Mesenchymal stem cell (in vitro differentiated cells and primary cell): ENCODE measurements around the gene BRAT1.

Source experiments
- DNase-seq: peaks from one replicate; pipeline ENCODE4 v3.0.0-alpha.2; 2013
- H2AFZ ChIP-seq: one replicate; pipeline ENCODE4 v1.6.1; 2013; ENCODE audit warnings: low read depth, mild to moderate bottlenecking, control low read depth, inconsistent platforms, low read length, moderate library complexity
- H2AK5ac ChIP-seq: 2 replicates; pipeline ENCODE4 v1.6.1; 2013; ENCODE audit warnings: low read length, moderate library complexity, mild to moderate bottlenecking, inconsistent platforms; ENCODE audit not compliant: severe bottlenecking
- H2BK120ac ChIP-seq: one replicate; pipeline ENCODE4 v1.6.1; 2013; ENCODE audit warnings: low read depth, mild to moderate bottlenecking, inconsistent platforms, low read length, moderate library complexity
- H2BK12ac ChIP-seq, 2 experiments: one replicate each; pipeline ENCODE4 v1.6.1; 2013; ENCODE audit warnings: inconsistent platforms in 2 of 2, low read length in 2 of 2, mild to moderate bottlenecking in 2 of 2, moderate library complexity in 2 of 2, control low read depth in 1 of 2
- H2BK15ac ChIP-seq: one replicate; pipeline ENCODE4 v1.6.1; 2013; ENCODE audit warnings: mild to moderate bottlenecking, low read depth, inconsistent platforms; ENCODE audit not compliant: poor library complexity, severe bottlenecking
- H2BK5ac ChIP-seq: 2 replicates; pipeline ENCODE4 v1.6.1; 2013; ENCODE audit warnings: low read depth, mild to moderate bottlenecking, low read length, control low read depth, inconsistent platforms; ENCODE audit not compliant: poor library complexity, severe bottlenecking
- H3K14ac ChIP-seq, 2 experiments: one replicate each; pipeline ENCODE4 v1.6.1; 2013; ENCODE audit warnings: inconsistent platforms in 2 of 2, low read length in 2 of 2, control low read depth in 1 of 2, mild to moderate bottlenecking in 1 of 2, moderate library complexity in 1 of 2
- H3K18ac ChIP-seq, 2 experiments: one replicate each; pipeline ENCODE4 v1.6.1; 2013; ENCODE audit warnings: inconsistent platforms in 2 of 2, low read length in 2 of 2, control low read depth in 1 of 2, low read depth in 1 of 2, mild to moderate bottlenecking in 1 of 2
- H3K23ac ChIP-seq, 2 experiments: one replicate each; pipeline ENCODE4 v1.6.1; 2013; ENCODE audit warnings: inconsistent platforms in 2 of 2, low read length in 2 of 2, mild to moderate bottlenecking in 2 of 2, moderate library complexity in 2 of 2, control low read depth in 1 of 2
- H3K27ac ChIP-seq: 2 replicates; pipeline ENCODE4 v1.5.1; 2013; ENCODE audit warnings: mild to moderate bottlenecking, moderate library complexity, low read length, control low read depth, inconsistent platforms; ENCODE audit not compliant: poor library complexity, severe bottlenecking
- H3K27me3 ChIP-seq, 2 experiments: 2 replicates each; pipeline versions ENCODE4 v1.6.1 to v1.7.0; 2013; ENCODE audit warnings: low read length in 2 of 2, mild to moderate bottlenecking in 2 of 2, moderate library complexity in 2 of 2, control low read depth in 1 of 2, inconsistent platforms in 1 of 2; ENCODE audit not compliant: control insufficient read depth in 1 of 2, insufficient read depth in 1 of 2
- H3K36me3 ChIP-seq, 2 experiments: 2 replicates each; pipeline versions ENCODE4 v1.6.1 to v1.7.0; 2013; ENCODE audit warnings: low read length in 2 of 2, control low read depth in 1 of 2, inconsistent platforms in 1 of 2, low read depth in 1 of 2, mild to moderate bottlenecking in 1 of 2; ENCODE audit not compliant: insufficient read depth in 2 of 2, control insufficient read depth in 1 of 2
- H3K4ac ChIP-seq, 2 experiments: one replicate each; pipeline ENCODE4 v1.6.1; 2013; ENCODE audit warnings: inconsistent platforms in 2 of 2, low read length in 2 of 2, mild to moderate bottlenecking in 2 of 2, moderate library complexity in 2 of 2, control low read depth in 1 of 2, low read depth in 1 of 2
- H3K4me1 ChIP-seq: 2 replicates; pipeline ENCODE4 v1.6.1; 2013; ENCODE audit warnings: low read depth, low read length, control low read depth; ENCODE audit not compliant: control insufficient read depth, insufficient read depth
- H3K4me2 ChIP-seq: 2 replicates; pipeline ENCODE4 v1.6.1; 2013; ENCODE audit warnings: low read length, mild to moderate bottlenecking, inconsistent platforms; ENCODE audit not compliant: poor library complexity, severe bottlenecking
- H3K4me3 ChIP-seq, 2 experiments: 2 replicates each; pipeline versions ENCODE4 v1.5.1 to v1.7.0; 2013; ENCODE audit warnings: low read length in 2 of 2, mild to moderate bottlenecking in 2 of 2, control low read depth in 1 of 2, low read depth in 1 of 2; ENCODE audit not compliant: insufficient read depth in 1 of 2
- H3K79me1 ChIP-seq: replicated peaks from 2 replicates; pipeline ENCODE4 v1.6.1; 2013; ENCODE audit warnings: mild to moderate bottlenecking, control low read depth, low read length, inconsistent platforms; ENCODE audit not compliant: poor library complexity, severe bottlenecking
- H3K9ac ChIP-seq: 2 replicates; pipeline ENCODE4 v1.7.0; 2013; ENCODE audit warnings: mild to moderate bottlenecking, low read length, moderate library complexity
- H3K9me3 ChIP-seq: 2 replicates; pipeline ENCODE4 v1.7.0; 2013; ENCODE audit warnings: mild to moderate bottlenecking, low read length; ENCODE audit not compliant: control insufficient read depth
- H4K8ac ChIP-seq: one replicate; pipeline ENCODE4 v1.6.1; 2013; ENCODE audit warnings: inconsistent platforms, mild to moderate bottlenecking, low read length, moderate library complexity
- H4K91ac ChIP-seq: one replicate; pipeline ENCODE4 v1.6.1; 2013; ENCODE audit warnings: mild to moderate bottlenecking, low read length, inconsistent platforms
- WGBS: methylation state at CpG from one replicate; pipeline ENCODE4 v1.1.7; 2013; ENCODE audit warnings: mixed read lengths; 5-methylcytosine and 5-hydroxymethylcytosine counted together

The BRAT1 gene

DNA sequence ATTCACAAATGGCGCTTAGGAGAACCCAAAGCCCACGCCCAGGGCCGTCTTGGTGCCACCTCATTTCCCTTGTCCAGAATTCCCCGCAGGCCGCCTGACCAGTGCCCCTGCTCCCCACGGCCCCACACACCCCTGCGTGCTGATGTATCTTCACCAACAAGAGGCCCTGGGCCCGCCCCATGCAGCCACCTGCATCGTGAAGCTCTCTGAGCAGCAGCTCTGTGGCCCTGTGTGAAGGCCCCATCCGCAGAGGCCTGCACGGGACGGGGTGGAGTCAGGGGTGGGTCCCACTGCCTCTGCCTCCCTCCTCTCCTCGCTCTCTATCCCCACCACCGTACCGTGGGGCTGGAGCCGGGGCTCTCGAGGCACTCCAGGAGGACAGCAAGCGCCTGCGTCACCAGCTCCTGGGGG, 14.7 kb downstream of the BRAT1 start:
- 95% methylated on average over 19 of the region's 19 CpGs for WGBS
- Histone ChIP-seq H3K79me1 (peaks cover 1% of the 10 kb centered on the region), H3K4ac (no peak overlapping the region), H3K27ac (no peak overlapping the region), H2AFZ (no peak overlapping the region), H2BK12ac (no peak overlapping the region), H2BK120ac (no peak overlapping the region), H3K4me2 (no peak overlapping the region), H4K8ac (no peak overlapping the region), H2AK5ac (no peak overlapping the region), H4K91ac (no peak overlapping the region), H3K4me3 (no peak overlapping the region), H3K36me3 (peaks cover 51 to 74% of the 10 kb centered on the region in 2 experiments), H3K18ac (no peak overlapping the region), H3K4me1 (peaks cover 7% of the 10 kb centered on the region), H2BK5ac (no peak overlapping the region), H3K27me3 (no peaks in the 10 kb centered on the region), H3K14ac (no peak overlapping the region), H2BK15ac (no peak overlapping the region), H3K9me3 (no peaks in the 10 kb centered on the region), H3K9ac (no peak overlapping the region), H3K23ac (no peak overlapping the region)
- no peak for DNase-seq

DNA sequence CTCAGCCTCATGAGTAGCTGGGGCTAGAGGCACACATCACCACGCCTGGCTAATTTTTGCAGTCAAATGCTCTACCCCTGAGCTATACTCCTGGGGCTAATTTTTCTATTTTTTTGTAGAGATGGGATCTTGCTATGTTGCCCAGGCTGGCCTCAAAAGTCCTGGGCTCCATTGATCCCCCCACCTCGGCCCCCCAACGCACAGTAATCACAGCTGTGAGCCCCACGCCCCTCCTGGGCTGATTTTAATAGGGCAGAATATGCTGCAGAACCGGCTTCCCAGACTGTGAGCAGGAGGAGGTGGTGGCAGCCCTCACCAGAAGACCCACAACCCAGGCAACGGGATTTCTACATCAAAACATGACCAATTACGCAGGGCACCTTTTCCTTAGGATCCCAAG, 15.2 kb downstream of the BRAT1 start:
- Histone ChIP-seq H2AK5ac (no peak overlapping the region), H2BK120ac (no peak overlapping the region), H3K23ac (no peak overlapping the region), H4K8ac (no peak overlapping the region), H3K36me3 (peaks cover 49 to 71% of the 10 kb centered on the region in 2 experiments), H2BK15ac (no peak overlapping the region), H3K4ac (no peak overlapping the region), H2BK12ac (no peak overlapping the region), H3K79me1 (peaks cover 1% of the 10 kb centered on the region), H3K9me3 (no peaks in the 10 kb centered on the region), H3K27ac (no peak overlapping the region), H2AFZ (no peak overlapping the region), H3K4me3 (no peak overlapping the region), H3K4me2 (no peak overlapping the region), H3K14ac (no peak overlapping the region), H3K9ac (no peak overlapping the region), H4K91ac (no peak overlapping the region), H2BK5ac (no peak overlapping the region), H3K18ac (no peak overlapping the region), H3K4me1 (peaks cover 7% of the 10 kb centered on the region), H3K27me3 (no peaks in the 10 kb centered on the region)
- DNase-seq, result no peak
- WGBS, result 96% methylated on average over 6 of the region's 7 CpGs

DNA sequence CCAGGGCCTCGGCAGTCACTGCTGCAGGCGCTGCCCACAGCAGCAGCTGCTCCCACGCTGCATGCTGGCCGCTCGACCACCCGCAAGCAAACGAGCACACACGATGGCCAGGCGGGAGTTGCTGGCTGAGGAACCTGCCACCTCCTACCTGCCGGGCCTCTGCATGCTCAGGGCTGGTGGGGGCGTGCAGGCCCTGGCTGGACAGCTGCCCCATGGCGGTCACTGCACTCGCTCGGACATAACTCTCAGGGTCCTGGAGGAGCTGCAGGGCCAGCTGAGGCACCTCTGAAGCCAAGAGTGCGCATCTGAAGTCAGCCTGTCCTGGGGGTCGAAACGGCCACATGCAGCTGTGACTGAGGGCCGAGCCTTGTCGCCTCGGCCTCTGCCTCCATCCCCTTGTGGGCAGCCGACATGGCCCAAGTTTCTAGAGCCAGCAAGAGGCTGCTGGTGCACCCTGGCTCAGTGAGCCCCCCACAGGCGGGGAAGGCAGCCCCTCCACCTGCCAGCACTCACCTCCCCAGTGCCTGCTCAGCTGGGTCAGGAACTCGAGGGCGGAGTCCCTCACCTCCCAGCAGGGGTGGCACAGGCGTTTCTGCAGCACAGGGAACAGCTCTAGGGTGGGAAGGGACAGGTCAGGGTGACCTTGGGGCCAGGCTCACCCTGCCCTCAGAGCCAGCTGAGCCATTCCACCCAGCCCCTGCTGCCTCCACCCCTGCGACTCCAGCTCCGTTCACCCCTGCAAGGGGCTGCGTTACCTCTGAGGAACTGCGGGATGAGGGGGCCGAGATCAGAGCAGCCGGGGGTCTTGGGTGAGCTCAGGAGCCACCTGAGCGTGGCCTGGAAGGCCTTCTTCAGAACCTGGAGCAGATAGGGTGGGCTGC, 16.1 kb downstream of the BRAT1 start:
- no peak for DNase-seq
- Histone ChIP-seq H3K9ac (no peak overlapping the region), H3K14ac (no peak overlapping the region), H4K91ac (no peak overlapping the region), H3K4me2 (no peak overlapping the region), H2BK12ac (no peak overlapping the region), H2AK5ac (no peak overlapping the region), H3K9me3 (no peaks in the 10 kb centered on the region), H2BK15ac (no peak overlapping the region), H3K23ac (no peak overlapping the region), H3K4me1 (peaks cover 7% of the 10 kb centered on the region), H4K8ac (no peak overlapping the region), H3K27ac (no peak overlapping the region), H2BK5ac (no peak overlapping the region), H3K18ac (no peak overlapping the region), H2BK120ac (no peak overlapping the region), H3K27me3 (no peaks in the 10 kb centered on the region), H2AFZ (no peak overlapping the region), H3K4me3 (no peak overlapping the region), H3K4ac (no peak overlapping the region), H3K79me1 (peaks cover 1% of the 10 kb centered on the region), H3K36me3 (peaks cover 42 to 64% of the 10 kb centered on the region in 2 experiments)
- 94% methylated on average over 30 of the region's 32 CpGs for WGBS

DNA sequence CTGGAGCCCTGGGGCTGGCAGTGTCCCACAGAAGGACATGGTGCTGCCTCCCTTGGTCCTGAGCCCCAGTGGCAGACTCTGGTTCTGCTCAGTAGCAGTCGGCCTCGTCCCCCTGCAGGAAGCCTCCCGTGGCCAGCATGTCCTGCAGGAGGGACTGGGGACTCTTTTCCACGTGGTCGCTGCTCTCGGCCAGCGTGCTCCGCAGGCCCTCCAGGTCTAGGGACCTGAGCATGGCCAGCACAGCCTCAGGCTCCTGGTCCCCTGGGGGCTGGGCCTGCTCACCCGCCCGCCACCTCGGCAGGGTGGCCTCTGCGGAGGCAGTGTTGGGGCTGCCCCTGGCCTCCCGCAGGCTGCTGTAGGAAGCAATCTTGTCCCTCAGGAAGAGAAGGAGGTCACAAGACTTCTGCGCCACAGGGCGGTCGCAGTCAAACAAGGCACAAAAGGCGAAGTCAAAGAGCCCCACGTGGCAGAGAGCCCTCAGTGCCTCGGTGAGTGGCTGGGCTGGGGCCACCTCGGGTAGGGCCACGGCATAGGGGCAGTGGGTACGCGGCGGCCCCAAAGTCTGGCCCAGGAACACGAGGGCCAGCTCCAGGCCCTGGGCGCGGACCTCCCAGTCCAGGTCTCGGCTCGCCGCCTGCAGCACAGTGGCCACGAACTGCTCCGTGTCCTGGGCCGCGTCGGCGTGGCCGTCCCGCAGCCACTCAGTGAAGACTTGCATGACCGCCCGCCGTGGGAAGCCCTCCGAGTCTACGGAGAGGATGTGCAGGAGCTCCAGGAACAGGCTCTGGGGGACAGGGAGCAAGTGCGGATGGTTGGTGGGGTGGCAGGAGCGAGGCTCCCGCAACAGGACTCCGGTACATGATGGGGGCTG, 17.1 kb downstream of the BRAT1 start:
- no peak overlapping the region for H4K8ac ChIP-seq
- peaks cover 34 to 55% of the 10 kb centered on the region in 2 experiments for H3K36me3 ChIP-seq
- no peak overlapping the region for H3K23ac ChIP-seq
- DNase-seq, result no peak
- whole genome bisulfite sequencing, result 96% methylated on average over 47 of the region's 47 CpGs
- no peak overlapping the region for H3K4me2 ChIP-seq
- no peak overlapping the region for H3K4me3 ChIP-seq
- no peak overlapping the region for H3K9ac ChIP-seq
- no peaks in the 10 kb centered on the region for H3K9me3 ChIP-seq
- no peak overlapping the region for H2AFZ ChIP-seq
- peak overlapping the region; percentile 10 for H4K91ac ChIP-seq
- no peak overlapping the region for H3K18ac ChIP-seq
- H3K27me3 ChIP-seq, result no peaks in the 10 kb centered on the region
- H2BK12ac ChIP-seq, result no peak overlapping the region
- no peak overlapping the region for H3K14ac ChIP-seq
- H2BK5ac ChIP-seq, result no peak overlapping the region
- H2BK120ac ChIP-seq, result no peak overlapping the region
- H2AK5ac ChIP-seq, result no peak overlapping the region
- H3K4me1 ChIP-seq, result peaks cover 7% of the 10 kb centered on the region
- H3K4ac ChIP-seq, result no peak overlapping the region
- no peak overlapping the region for H2BK15ac ChIP-seq
- H3K79me1 ChIP-seq, result peaks cover 1% of the 10 kb centered on the region
- no peak overlapping the region for H3K27ac ChIP-seq
